Ishikawa (cell line): ENCODE measurements around the gene MED6.

Experiments used
- CEBPB ChIP-seq: IDR thresholded peaks from 2 replicates; pipeline ENCODE4 v1.6.1; 2012
- CREB1 ChIP-seq: IDR thresholded peaks from 2 replicates; pipeline ENCODE4 v1.6.1; 2012; ENCODE audit warnings: low read depth
- EGR1 ChIP-seq: IDR thresholded peaks from 2 replicates; pipeline ENCODE4 v1.6.1; 2012
- EP300 ChIP-seq: IDR thresholded peaks from 2 replicates; pipeline ENCODE4 v1.6.1; 2012; ENCODE audit warnings: borderline replicate concordance
- FOXM1 ChIP-seq: IDR thresholded peaks from 2 replicates; pipeline ENCODE4 v1.6.1; 2012; ENCODE audit warnings: low read depth, borderline replicate concordance
- MAX ChIP-seq: IDR thresholded peaks from 2 replicates; pipeline ENCODE4 v1.6.1; 2012
- NFIC ChIP-seq: IDR thresholded peaks from 2 replicates; pipeline ENCODE4 v1.6.1; 2012
- RAD21 ChIP-seq: IDR thresholded peaks from 2 replicates; pipeline ENCODE4 v1.6.1; 2012; ENCODE audit warnings: low read depth
- REST ChIP-seq: IDR thresholded peaks from 2 replicates; pipeline ENCODE4 v1.6.1; 2012; ENCODE audit warnings: low read depth, mild to moderate bottlenecking
- TAF1 ChIP-seq: IDR thresholded peaks from 2 replicates; pipeline ENCODE4 v1.6.1; 2012; ENCODE audit warnings: low read depth, mild to moderate bottlenecking
- TCF12 ChIP-seq: IDR thresholded peaks from 2 replicates; pipeline ENCODE4 v1.6.1; 2012; ENCODE audit warnings: low read depth
- TEAD4 ChIP-seq: IDR thresholded peaks from 2 replicates; pipeline ENCODE4 v1.6.1; 2012
- USF1 ChIP-seq: IDR thresholded peaks from 2 replicates; pipeline ENCODE4 v1.6.1; 2012
- YY1 ChIP-seq: IDR thresholded peaks from 2 replicates; pipeline ENCODE4 v1.6.1; 2012; ENCODE audit warnings: low read depth
- ZBTB7A ChIP-seq: IDR thresholded peaks from 2 replicates; pipeline ENCODE4 v1.6.1; 2012; ENCODE audit warnings: low read depth

Gene MED6

GRCh38 chr14:70622111-70622712 lies 21.8 kb upstream of the MED6 start:
- peak; percentile 90 for TF ChIP-seq RAD21
- TF ChIP-seq CREB1: no peak

GRCh38 chr14:70619708-70620107 lies 19.3 kb upstream of the MED6 start:
- TF ChIP-seq NFIC (no peak), REST (no peak), CREB1 (no peak), TAF1 (no peak), ZBTB7A (no peak), CEBPB (no peak), MAX (no peak), YY1 (no peak), EP300 (no peak), USF1 (no peak), RAD21 (no peak), TCF12 (no peak), EGR1 (no peak), TEAD4 (no peak)

GRCh38 chr14:70618314-70618713 lies 17.9 kb upstream of the MED6 start:
- TF ChIP-seq TAF1: no peak
- TF ChIP-seq YY1: no peak
- TF ChIP-seq NFIC: no peak
- TF ChIP-seq MAX: no peak
- TF ChIP-seq FOXM1: no peak
- TF ChIP-seq CEBPB: no peak
- TF ChIP-seq CREB1: no peak
- no peak for TF ChIP-seq EP300
- no peak for TF ChIP-seq ZBTB7A
- TF ChIP-seq REST: no peak
- no peak for TF ChIP-seq TEAD4
- TF ChIP-seq USF1: no peak
- no peak for TF ChIP-seq RAD21
- no peak for TF ChIP-seq TCF12
- no peak for TF ChIP-seq EGR1

- TF ChIP-seq TEAD4 (no peak), EGR1 (no peak), NFIC (no peak), REST (no peak), RAD21 (no peak), ZBTB7A (no peak), CREB1 (no peak), MAX (no peak), CEBPB (no peak), USF1 (no peak), YY1 (no peak), FOXM1 (no peak), TAF1 (no peak), TCF12 (no peak), EP300 (no peak)
Measured at GRCh38 chr14:70616646-70617045, 16.2 kb upstream of the MED6 start.
